Fibroblast of mammary gland (primary cell): ENCODE measurements around the gene ZGLP1.
A peak's percentile ranks its signal among the peaks of the same experiment; 100 is the strongest.

Experiments
- DNase-seq: peaks from one replicate; pipeline ENCODE4 v3.0.0-alpha.2; 2010; ENCODE audit warnings: low read depth
- H3K4me3 ChIP-seq: 2 replicates; pipeline ENCODE4 v1.5.1; 2011; ENCODE audit warnings: low read depth, mild to moderate bottlenecking, low read length, moderate library complexity; ENCODE audit not compliant: control insufficient read depth
- TF ChIP-seq, protein P1 (sequence below): conservative IDR thresholded peaks from 2 replicates; pipeline ENCODE4 v1.5.1; 2011; ENCODE audit warnings: low read depth, low read length, inconsistent platforms; ENCODE audit not compliant: control insufficient read depth, insufficient read depth

ZGLP1 gene

DNA sequence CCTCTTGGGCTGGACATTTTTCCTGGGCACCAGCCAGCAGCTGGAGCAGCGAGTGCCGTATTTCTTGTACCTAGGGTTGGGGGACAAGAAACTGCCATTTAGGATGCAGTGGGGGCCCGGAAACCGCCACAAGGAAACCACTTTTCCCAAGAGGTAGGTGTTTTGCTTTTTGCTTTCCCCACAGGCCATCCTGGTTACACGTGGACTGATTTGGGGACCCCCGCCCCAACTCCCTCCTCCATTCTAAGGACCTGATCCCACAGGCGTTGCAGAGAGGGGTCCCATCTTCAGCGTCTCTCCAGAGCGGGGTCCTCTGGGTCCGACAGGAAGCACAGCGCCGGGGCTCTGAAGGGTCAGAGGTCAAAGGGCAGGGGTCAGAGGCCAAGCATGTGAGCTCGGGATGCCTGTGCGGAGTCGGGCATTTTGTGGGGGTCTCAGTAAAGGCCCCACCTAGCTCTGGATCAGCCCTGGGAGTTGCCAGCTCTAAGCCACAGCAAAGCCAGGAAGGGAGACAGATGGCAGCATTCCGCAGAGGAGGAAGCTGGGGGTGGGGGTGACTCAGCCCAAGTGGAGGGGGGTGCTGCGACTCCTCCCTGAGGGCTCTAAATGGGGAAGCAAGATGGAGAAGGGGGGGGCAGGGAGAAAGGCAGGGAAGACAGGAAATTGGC, 4.3 kb downstream of the ZGLP1 start:
- H3K4me3 ChIP-seq: no peak overlapping the region
- TF ChIP-seq, protein P1, sequence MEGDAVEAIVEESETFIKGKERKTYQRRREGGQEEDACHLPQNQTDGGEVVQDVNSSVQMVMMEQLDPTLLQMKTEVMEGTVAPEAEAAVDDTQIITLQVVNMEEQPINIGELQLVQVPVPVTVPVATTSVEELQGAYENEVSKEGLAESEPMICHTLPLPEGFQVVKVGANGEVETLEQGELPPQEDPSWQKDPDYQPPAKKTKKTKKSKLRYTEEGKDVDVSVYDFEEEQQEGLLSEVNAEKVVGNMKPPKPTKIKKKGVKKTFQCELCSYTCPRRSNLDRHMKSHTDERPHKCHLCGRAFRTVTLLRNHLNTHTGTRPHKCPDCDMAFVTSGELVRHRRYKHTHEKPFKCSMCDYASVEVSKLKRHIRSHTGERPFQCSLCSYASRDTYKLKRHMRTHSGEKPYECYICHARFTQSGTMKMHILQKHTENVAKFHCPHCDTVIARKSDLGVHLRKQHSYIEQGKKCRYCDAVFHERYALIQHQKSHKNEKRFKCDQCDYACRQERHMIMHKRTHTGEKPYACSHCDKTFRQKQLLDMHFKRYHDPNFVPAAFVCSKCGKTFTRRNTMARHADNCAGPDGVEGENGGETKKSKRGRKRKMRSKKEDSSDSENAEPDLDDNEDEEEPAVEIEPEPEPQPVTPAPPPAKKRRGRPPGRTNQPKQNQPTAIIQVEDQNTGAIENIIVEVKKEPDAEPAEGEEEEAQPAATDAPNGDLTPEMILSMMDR: no peak
- DNase-seq: peak; percentile 60

DNA sequence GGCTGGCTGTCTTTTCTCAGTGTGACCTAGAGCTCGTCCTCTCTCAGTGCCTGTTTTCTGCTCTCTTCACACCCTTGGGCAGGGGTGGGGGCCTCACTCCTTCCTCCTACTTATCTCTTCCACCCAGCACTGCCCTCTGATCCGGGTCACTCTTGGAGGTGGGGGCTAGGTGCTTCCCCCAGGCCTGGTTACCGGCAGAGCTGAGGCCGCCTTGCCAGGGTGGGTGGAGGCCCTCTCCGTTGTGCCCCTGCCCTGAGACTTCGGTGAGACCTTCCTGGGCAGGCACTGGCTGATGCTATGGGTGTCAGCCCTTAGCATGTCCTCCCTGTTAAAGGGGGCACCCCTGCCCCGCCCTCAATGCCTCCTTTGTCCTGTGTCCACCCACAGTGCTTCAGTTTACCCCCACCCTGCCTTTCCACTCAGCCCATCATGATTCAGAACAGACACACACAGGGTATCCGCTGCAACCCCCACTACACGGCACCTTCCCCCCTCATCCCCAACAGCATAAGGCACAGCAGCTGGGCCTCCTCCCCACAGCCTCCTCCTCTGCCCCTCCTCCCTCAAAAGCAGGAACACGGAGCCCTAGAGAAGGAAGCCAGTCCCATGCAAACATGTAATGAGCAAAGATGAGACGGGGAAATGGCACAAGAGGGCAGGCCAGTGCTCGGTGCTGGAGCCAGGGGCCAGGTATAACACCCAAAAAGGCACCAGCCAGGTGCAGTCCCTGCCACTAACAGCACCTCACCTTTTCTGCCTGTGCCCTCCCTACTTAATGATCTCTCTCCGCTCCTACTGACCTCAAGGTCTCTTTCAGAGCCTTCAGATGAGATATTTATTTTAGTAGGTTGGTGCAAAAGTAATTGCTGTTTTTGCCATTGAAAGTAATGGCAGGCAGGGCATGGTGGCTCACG, 9.8 kb downstream of the ZGLP1 start:
- TF ChIP-seq, protein P1: no peak
- no peak for DNase-seq
- H3K4me3 ChIP-seq: no peak overlapping the region

DNA sequence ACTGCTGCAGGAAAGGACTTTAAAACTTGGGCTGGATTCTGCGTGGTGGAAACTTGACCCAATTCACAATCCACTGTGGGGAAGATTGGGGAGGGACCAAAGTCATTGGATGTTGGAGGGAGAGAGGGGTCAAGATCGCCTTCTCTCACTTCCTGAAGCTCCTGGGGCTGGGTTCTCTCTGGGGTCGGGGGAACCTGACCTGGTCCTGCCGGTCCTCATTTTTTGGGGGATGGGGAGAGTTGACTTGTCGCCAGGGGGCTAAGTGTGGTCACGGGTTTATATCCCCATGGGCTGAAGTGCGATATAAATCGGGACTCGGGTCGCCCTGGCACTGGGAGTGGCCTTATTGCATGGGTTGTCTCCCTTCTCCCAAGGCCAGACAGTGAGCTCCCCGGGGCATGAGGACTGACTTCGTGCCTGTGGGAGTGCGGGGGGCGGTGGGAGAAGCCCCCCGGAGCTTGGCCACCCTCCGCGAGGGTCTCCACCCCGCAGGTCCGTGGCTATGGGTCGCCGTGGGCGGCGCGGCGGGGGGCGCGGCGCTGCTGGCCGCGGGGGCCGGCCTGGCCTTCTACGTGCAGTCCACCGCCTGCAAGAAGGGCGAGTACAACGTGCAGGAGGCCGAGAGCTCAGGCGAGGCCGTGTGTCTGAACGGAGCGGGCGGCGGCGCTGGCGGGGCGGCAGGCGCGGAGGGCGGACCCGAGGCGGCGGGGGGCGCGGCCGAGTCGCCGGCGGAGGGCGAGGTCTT, 13.6 kb downstream of the ZGLP1 start:
- no peak for DNase-seq
- no peak overlapping the region for H3K4me3 ChIP-seq
- TF ChIP-seq, protein P1: no peak

DNA sequence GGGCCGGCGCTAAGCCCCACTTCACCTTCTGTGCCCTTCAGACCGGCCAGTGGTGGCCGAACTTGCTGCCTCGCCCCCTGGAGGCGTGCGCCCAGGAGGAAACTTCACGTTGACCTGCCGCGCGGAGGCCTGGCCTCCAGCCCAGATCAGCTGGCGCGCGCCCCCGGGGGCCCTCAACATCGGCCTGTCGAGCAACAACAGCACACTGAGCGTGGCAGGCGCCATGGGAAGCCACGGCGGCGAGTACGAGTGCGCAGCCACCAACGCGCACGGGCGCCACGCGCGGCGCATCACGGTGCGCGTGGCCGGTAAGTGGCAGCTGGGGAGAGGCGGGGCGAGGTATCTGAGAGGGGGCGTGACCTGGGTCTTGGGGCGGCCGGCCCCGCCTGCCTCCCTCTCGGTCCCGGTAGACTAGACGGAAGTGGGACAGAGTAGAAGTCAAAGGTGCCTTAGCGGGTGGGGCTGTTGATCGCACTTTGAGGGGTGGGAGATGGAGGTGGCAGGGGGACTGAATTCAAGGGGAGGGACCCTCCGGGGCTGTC, 14.2 kb downstream of the ZGLP1 start:
- no peak for DNase-seq
- TF ChIP-seq, protein P1: no peak
- H3K4me3 ChIP-seq: no peak overlapping the region

DNA sequence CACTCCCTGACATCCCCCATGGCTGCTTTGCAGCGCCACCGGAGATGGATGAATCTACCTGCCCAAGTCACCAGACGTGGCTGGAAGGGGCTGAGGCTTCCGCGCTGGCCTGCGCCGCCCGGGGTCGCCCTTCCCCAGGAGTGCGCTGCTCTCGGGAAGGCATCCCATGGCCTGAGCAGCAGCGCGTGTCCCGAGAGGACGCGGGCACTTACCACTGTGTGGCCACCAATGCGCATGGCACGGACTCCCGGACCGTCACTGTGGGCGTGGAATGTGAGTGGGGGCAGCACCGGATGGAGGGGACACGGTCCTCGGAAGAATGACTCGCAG, 15.3 kb downstream of the ZGLP1 start:
- no peak overlapping the region for H3K4me3 ChIP-seq
- DNase-seq: no peak
- TF ChIP-seq, protein P1: no peak

DNA sequence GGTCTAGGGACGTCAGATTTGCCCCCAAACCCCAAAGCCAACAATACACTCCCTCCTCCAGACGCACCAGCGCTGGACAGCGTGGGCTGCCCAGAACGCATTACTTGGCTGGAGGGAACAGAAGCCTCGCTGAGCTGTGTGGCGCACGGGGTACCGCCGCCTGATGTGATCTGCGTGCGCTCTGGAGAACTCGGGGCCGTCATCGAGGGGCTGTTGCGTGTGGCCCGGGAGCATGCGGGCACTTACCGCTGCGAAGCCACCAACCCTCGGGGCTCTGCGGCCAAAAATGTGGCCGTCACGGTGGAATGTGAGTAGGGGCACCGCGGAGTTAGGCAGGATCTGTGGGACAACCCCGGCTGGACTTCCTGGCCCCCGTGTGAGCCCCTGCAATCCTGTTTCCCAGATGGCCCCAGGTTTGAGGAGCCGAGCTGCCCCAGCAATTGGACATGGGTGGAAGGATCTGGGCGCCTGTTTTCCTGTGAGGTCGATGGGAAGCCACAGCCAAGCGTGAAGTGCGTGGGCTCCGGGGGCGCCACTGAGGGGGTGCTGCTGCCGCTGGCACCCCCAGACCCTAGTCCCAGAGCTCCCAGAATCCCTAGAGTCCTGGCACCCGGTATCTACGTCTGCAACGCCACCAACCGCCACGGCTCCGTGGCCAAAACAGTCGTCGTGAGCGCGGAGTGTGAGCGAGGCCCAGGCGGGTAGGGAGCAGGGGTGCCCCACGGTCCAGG, 15.8 kb downstream of the ZGLP1 start:
- no peak overlapping the region for H3K4me3 ChIP-seq
- TF ChIP-seq, protein P1: no peak
- DNase-seq: no peak
